ENCODE data around the gene CDKL1. TPM values are rescaled to one million over a fixed set of nuclear protein-coding genes. Genes with fewer than 3 reads are reported as not detected.
"Not testable (repeated sequence)": the region's sequence is repeated elsewhere in the genome, so short reads cannot be mapped to it uniquely, and the experiment has no call there.

Gene CDKL1
- total RNA-seq, 1 experiment from 2014 or later, result 12.9 TPM

DNA sequence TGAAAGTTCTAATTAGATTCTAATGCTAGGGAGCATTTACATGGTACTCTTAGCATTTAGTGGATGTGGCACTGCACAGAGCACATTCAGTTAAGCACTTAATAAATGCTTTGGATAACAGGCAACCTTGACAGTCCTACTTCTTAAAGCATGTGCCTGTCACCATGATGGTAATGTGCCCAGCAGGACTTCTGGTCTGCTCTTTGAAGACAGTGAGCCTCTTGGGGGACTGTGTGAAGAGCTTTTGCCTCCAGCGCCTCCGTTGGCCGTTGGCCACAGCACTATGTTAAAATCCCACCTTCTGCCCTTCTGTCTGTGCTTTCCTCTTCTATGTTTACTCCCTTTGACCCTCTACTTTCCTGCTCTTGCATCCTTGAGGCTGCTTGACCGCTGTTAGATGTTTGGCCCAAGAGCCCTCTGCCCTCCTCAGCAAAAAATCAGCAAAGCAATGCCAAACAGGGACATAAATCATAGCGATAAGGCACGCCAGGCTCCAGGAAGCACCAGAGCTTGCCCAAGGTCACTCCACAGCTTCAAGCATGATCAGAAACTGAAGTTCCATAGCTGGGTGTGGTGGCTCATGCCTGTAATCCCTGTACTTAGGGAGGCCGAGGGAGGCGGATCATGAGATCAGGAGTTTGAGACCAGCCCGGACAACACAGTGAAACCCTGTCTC is 8.3 kb downstream of the CDKL1 start:
- no peak for DNase-seq (ENCODE audit: low spot score)

DNA sequence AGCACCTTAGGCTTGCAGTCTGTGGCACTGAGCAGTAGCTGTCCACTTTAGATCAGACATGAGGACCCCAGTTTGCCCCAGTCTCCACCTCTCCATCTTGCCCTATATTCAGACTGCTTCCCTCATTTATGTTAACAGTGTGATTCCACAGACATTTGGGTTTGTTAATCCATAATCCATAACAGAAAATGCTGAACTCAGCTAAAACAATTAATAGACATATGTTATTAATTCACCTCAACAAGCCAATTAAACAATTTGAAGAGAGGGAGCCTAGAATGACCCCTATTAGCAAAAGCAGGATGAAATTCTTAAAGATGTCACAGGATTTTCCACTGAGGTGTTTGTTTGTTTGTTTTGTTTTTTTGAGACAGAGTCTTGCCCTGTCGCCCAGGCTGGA is 9.1 kb downstream of the CDKL1 start:
- DNase-seq (ENCODE audit: low spot score), result no peak

DNA sequence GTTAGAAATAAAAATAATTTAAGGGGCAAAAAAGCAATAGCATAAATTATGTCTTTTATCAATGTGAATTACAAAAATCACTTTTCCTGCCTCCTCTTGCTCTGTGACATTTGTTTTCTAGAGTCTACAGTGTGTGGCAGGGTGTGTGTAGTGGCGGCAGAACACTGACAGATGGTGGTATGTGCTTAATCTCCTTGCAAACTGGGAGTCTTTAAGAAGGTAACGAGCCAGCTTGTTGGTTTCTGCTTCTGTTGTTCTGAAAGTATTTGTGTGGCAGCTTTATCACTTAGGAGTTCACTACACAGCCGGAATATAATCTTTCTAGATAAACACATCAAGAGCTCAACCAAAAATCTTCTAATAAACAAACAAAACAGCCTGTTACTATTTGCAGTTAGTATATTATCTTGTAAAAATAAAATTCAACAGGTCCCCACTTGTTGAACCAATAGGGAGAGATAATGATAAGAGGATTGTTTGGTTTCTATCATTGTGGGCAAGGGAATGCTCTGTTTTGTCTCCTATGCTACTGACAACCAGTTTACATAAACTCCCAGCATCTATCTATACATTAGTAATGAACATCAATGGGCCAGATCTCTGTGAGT is 13.0 kb downstream of the CDKL1 start:
- DNase-seq (ENCODE audit: low spot score), result no peak

DNA sequence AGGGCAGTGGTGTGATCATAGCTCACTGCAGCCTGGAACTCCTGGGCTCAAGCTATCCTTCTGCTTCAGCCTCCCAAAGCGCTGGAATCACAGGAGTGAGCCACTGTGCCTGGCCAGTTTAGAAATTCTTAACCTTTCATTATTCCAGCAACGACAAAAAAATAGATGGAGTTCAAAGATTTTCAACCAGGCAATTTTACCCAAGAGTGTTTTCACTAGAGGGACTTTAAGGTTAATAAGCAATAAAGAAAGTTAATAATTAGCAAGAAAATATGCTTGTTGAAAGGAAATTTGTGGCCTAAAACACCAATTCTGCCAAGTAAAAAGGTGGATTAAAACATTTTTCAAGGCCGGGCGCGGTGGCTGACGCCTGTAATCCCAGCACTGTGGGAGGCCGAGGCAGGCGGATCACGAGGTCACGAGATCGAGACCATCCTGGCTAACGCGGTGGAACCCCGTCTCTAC is 14.8 kb downstream of the CDKL1 start:
- DNase-seq (ENCODE audit: low spot score), result no peak

DNA sequence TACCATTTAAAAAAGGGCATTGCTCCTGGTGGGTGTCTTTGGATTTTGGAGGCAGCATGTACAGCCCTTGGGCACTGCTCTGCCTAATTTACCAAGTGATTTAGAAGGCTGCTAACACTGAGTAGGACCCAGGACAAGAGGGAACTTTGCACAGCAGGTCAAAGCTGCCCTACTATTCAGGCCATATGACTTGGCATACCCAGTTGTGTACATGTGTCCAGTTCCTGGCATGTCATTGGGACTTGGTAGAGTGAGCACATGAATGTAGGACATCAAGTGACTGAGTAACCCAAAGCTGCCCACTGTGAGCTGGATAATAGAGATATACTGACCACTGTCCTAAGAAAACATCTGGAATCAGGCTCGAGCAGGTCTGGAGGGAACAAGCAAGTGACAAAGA is 15.7 kb downstream of the CDKL1 start:
- DNase-seq (ENCODE audit: low spot score), result no peak

DNA sequence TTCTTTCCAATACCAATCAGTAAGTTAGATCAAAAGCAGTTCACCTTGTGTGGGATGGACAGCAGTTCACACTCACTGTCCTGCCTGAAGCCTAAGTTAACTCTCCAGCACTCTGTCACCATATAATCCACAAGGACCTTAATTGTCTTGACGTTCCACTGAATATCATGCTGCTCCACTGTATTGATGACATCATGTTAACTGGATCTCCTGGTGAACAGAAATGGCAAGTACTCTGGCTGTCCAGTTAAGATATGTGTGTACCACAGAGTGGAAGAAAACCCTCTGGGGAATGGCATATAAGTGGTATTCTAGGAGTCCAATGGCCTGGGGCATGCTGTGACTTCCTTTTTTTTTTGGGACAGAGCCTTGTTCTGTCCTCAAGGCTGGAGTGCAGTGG is 16.2 kb downstream of the CDKL1 start:
- DNase-seq (ENCODE audit: low spot score), result no peak

DNA sequence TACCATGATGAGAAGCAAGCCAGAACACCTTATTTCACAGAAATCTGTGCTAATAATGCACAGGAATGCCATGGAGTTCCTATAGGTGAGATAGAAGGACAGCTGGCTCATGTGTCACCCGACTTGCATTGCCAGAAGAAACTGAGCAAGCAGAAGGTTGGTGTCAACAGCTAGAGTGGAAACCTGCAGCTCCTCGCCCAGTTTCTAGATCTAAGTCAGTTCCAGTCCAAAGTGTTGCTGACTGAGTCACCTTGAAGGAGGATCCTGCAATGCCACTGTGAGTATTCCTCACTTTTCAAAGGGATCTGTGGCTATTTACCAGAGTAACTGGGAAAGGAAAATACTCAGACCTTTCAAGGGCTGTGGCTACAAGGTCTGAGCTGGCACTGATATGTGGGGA is 17.1 kb downstream of the CDKL1 start:
- DNase-seq (ENCODE audit: low spot score), result no peak

DNA sequence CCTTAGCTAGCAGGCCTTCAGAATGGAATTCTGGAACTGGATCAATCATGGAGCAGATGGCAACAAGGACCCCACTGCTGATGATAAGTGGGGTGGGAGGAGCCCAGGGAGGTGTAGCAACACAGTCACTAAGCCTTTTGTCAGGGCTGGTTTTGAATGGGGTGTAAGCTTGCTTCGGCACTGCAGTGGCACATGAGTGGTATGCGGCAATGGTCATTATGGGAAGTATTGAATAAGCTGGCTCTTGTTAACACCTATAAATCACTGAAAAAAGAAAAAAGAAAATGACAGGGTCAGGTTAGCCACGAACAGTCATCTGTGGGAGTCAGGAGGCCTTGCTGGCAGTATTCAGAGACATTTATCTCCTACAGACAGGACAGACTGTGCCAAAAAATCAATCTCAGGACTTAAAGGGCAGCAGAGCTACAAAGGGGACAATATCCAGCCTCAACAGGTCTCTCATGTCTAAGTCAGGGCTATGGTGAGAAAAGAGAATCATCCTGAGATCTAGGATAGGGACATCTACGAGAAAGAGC is 19.1 kb downstream of the CDKL1 start:
- DNase-seq (ENCODE audit: low spot score), result no peak

DNA sequence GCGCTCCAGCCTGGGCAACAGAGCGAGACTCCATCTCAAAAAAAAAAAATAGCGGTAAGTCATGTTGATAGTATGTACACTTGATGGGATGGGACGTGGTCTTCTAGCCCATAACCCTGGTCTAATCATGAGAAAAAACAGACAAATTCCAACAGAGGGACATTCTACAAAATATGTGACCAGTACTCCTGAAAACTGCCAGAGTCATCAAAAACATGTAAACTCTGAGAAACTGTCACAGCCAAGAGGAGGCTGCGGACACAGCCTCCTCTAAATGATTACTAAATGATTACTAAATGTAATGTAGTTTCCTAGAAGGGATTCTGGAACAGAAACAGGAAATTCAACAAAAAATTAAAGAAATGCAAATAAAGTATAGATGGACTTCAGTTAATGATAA is 20.9 kb downstream of the CDKL1 start:
- no peak for DNase-seq (ENCODE audit: low spot score)

DNA sequence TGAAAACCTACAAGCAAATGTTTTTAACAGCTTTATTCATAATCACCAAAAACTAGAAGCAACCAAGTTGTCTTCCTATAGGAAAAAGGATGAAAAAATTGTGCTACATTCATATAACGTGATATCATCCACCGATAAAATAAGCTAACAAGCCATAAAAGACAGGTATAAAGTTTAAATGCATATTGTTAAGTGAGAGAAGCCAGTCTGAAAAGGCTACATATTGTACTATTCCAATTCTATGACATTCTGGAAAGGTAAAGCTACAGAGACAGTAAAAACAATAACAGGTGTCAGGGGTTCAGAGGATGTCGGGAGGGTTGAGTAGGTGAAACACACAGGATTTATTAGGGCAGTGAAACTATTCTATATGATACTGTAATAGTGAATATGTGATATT is 22.7 kb downstream of the CDKL1 start:
- DNase-seq (ENCODE audit: low spot score), result no peak

DNA sequence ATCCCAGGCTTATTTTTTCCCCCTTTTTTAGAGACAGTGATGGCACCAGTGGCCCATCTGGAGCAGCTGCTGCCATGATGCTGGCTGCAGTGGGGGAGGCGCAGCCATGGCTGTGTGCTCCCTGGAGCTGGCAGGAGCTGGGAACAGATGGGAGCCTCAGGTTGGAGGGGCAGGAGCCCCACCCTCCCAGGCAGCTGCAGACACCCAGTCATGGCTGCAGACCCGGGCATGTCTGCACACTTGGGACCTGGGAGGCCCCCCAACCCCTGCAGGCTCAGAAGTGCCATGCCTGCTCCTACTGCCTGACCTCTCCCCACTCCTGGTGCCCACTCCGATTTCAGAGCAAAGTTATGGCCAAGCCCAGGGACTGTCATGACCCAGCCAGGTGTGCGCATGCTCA is 25.1 kb downstream of the CDKL1 start:
- DNase-seq (ENCODE audit: low spot score), result no peak

DNA sequence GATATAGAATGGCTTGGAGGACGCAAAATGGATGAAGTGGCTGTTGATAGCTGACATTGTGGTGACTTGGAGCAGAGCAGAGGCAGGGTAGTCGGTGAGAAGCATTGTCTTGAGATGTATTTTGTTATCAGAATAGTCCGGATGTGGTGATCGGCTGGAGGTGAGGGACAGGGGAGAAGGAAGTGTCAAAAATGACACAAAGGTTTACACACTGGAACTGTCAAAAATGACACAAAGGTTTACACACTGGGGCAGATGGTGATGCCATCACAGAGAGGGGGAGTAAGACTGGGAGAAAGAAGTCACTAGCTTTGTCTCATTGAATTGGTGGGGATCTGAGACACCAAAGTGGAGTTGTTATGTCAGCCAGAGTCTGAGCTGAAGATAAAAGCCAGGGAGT is 30.1 kb downstream of the CDKL1 start:
- no peak for DNase-seq (ENCODE audit: low spot score)

DNA sequence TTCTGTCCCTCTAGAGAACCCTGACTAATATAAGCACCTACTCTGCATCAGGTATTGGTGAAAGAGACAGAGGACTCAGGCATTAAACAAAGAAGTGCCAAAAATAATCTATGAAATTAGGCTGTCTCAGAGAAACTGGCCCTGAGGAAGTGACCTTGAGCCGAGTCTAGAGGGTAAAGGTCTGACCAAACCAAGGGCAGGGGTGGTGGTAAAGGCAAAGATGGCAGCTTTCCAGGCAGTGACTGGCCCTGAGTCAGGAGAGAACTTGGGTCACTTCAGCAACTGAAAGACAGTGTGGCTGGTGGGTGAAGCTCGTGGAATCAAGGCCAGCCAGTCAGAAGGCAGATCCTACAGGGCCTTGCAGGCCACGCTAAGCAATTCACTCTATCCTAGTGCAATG is 30.6 kb downstream of the CDKL1 start:
- DNase-seq (ENCODE audit: low spot score), result no peak

DNA sequence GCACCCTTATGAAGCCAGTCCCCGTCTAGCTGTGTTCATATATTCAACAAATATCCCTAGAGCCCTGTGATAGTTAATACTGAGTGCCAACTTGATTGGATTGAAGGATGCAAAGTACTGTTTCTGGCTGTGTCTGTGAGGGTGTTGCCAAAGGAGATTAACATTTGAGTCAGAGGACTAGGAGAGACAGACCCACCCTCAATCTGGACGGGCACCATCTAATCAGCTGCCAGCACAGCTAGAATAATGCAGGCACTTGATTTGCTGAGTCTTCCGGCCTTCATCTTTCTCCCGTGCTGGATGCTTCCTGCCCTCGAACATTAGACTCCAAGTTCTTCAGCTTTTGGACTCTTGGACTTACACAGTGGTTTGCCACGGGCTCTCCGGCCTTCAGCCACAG is 31.1 kb downstream of the CDKL1 start:
- DNase-seq (ENCODE audit: low spot score), result not testable (repeated sequence)

DNA sequence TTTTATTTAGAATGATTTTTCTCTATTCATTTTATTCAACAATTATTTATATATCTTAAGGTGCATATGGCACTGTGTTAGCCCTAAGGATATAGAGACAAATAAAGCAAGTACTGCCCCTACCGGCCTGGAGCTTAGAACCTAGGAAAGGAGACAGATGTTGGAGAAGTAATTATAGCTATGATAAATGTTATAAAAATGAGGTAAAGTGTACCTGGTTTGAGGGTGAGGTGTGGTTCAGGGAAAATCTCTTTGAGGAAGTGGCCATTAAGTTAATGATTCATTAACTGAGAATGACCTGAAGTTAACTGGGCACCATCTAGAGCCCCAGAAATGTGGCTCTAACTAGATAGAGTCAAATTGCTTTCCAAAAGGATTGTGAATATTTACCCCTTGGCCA is 31.9 kb downstream of the CDKL1 start:
- DNase-seq (ENCODE audit: low spot score), result peak; percentile 53

DNA sequence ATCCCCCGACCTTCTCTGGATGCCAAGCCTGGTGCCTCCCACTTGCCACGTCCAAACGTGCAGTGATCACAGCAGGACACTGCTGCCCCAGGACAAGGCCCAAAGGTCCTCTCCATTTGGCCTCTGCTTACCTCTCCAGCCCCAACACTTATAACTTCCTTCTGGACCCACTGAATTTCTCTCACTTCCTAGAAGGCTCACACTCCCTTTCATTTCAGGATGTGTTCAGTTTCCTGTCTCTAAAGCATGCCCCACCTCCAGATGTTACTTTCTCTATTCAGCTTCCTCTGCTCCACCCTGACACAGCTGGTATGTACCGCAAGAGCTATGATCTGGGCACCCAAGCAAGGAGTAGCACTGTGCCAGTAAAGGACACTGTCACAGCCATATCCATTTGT is 33.0 kb downstream of the CDKL1 start:
- DNase-seq (ENCODE audit: low spot score), result no peak

DNA sequence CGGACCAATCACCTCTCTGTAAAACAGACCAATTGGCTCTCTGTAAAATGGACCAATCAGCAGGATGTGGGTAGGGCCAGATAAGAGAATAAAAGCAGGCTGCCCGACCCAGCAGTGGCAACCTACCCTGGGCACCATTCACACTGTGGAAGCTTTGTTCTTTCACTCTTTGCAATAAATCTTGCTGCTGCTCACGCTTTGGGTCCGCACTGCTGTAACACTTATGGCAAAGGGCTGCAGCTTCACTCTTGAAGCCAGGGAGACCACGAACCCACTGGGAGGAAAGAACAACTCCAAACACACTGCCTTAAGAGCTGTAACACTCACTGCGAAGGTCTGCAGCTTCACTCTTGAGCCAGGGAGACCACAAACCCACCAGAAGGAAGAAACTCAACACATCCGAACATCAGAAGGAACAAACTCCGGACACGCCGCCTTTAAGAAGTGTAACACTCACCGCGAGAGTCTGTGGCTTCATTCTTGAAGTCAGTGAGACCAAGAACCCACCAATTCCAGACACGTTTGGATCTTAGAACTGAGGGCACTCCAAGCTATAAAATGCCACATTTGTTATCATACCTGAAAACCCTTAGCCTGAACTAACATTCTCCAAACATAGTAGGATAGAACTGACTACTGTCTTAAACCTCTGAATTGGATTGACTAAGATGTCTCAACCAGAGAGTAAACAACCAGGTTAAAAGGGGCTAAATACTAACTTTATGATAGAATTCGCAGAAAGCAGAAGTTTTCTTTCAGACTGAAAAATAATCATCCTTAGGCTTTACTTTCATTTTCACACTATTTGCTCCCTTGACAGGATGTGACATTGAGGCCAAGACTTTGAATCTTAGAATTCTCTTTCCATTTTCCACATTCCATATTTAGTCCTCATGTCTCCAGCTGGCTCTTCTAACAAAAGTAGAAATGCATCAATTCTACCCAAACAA is 33.6 kb downstream of the CDKL1 start:
- no peak for DNase-seq (ENCODE audit: low spot score)

DNA sequence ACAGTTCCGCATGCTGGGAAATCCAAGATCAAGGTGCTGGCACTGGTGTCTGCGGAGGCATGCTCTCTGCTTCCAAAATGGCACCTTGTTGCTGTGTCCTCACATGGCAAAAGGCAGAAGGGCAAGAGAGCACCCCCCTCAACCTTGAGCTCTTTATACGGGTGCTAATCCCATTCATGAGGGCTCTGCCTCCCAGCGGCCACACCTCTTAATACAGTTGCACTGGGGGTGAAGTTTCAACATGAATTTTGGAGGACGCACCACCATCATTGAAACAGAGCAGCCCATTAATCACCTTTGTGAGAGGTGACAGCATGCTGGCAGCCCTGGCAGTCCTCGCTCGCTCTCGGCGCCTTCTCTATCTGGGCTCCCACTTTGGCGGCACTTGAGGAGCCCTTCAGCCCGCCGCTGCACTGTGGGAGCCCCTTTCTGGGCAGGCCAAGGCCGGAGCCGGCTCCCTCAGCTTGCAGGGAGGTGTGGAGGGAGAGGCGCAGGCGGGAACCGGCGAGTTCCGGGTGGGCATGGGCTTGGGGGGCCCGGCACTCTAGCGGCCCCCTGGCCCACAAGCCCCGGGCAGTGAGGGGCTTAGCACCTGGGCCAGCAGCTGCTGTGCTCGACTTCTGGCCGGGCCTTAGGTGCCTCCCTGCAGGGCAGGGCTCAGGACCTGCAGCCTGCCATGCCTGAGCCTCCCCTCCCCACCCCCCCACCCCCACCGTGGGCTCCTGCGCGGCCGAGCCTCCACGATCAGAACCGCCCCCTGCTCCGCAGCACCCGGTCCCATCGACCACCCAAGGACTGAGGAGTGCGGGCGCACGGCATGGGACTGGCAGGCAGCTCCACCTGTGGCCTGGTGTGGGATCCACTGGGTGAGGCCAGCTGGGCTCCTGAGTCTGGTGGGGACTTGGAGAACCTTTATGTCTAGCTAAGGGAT is 34.9 kb downstream of the CDKL1 start:
- DNase-seq (ENCODE audit: low spot score), result not testable (repeated sequence)

DNA sequence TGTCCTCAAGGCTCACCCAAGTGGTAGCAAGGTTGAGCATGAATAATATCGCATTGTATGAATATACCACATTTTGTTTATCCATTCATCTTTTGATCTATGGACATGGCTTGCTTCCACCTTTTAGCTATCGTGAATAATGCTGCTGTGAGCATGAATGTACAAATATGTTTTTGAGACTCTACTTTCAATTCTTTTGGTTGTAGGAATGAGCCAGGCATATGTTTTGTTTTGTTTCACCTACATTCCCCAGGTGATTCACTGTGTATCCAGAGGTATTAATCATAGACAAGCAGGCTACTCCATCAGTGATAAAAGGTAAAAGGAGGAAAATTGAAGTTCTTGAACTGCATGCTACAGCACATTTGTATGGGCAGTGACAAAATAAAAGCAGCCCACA is 35.8 kb downstream of the CDKL1 start:
- DNase-seq (ENCODE audit: low spot score), result no peak

DNA sequence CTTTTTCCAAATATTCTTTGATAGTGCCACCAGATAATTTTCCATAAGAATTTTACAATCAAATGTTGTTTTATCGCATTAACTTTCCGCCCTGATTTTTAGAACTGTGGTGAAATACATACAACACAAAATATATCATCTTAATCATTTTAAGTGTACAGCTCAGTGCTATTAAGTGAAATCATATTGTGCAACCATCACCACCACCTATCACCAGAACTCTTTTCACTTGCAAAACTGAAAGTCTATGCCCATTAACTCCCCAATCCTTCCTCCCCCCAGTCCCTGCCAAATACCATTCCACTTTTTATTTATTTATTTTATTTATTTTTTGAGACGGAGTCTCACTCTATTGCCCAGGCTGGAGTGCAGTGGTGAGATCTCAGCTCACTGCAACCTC is 36.6 kb downstream of the CDKL1 start:
- DNase-seq (ENCODE audit: low spot score), result no peak

DNA sequence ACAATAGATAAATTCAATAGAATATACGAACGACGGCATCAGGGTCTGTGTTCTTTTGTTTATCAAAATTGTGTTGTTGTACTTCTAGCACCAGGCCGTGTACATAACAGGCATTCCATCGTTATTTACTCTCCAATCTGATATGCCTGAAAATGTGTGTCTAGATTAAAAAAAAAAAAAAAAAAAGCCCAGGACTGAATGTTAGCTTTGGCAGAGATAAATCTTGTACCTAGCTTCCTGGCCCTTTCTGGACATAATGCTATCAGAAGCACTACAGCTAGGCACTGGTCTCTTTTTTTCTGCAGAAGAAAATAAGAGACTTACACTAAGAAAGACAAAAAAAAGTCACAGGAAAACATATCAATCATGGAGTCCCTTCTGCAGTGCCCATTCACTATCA is 37.0 kb downstream of the CDKL1 start:
- DNase-seq (ENCODE audit: low spot score), result no peak

Data from HT-29 (cell line).